GM08714 (cell line): ENCODE data around the gene MET.

Source experiments
- H3K4me3 ChIP-seq: fragments of 200-500 bp; sonication (Bioruptor generic); 2 replicates; pipeline ENCODE4 v1.5.1; 2014; ENCODE audit warnings: mild to moderate bottlenecking, low read length, inconsistent platforms
- ZNF274 ChIP-seq: IDR thresholded peaks from 2 replicates; pipeline ENCODE4 v1.6.1; 2012; ENCODE audit warnings: mild to moderate bottlenecking, low read depth, low read length

Gene MET

GRCh38 chr7:116836911-116837310, 164.9 kb downstream of the MET start:
- no peak for TF ChIP-seq ZNF274
- H3K4me3 ChIP-seq: no peak overlapping the region

- TF ChIP-seq ZNF274: no peak
- no peak overlapping the region for H3K4me3 ChIP-seq
Observed at GRCh38 chr7:116837586-116837985, 165.6 kb downstream of the MET start.

- no peak for TF ChIP-seq ZNF274
- no peak overlapping the region for H3K4me3 ChIP-seq
Observed at GRCh38 chr7:116840256-116840655, 168.3 kb downstream of the MET start.

GRCh38 chr7:116842371-116842770, 170.4 kb downstream of the MET start:
- no peak overlapping the region for H3K4me3 ChIP-seq
- no peak for TF ChIP-seq ZNF274

GRCh38 chr7:116843378-116843777, 171.4 kb downstream of the MET start:
- no peak overlapping the region for H3K4me3 ChIP-seq
- no peak for TF ChIP-seq ZNF274
